Right lobe of liver (tissue), 6 donors: ENCODE data around the gene NRXN3. TPM values are rescaled to one million over a fixed set of nuclear protein-coding genes. Genes with fewer than 3 reads are reported as not detected.

Source experiments
- ATAC-seq, 4 donors: fragments of 200-7000 bp; cut with Tn5 transposase; one replicate each; pipeline ENCODE4 v1.9.1; 2020; ENCODE audit warnings: mild to moderate bottlenecking in 4 of 4, moderate library complexity in 4 of 4
- DNase-seq, 3 donors: peaks; one replicate each; pipeline ENCODE4 v3.0.0-alpha.2; 2020
- H3K27ac ChIP-seq, 3 donors: fragments of 200-600 bp; one replicate each; pipeline ENCODE4 v1.8.0; 2022
- H3K27me3 ChIP-seq, 2 donors: fragments of 200-600 bp; one replicate each; pipeline ENCODE4 v1.8.0; 2022
- H3K36me3 ChIP-seq, 4 donors: fragments of 200-600 bp; sonication (generic) in 1 of 4; one replicate each; pipeline versions ENCODE4 v1.5.1 to v1.8.0; 2017 to 2022; ENCODE audit warnings: control low read depth in 1 of 4
- H3K4me1 ChIP-seq, 4 donors: fragments of 200-600 bp; sonication (generic) in 1 of 4; one replicate each; pipeline versions ENCODE4 v1.5.1 to v1.8.0; 2017 to 2022; ENCODE audit warnings: control low read depth in 1 of 4
- H3K4me3 ChIP-seq, 3 donors: fragments of 200-600 bp; one replicate each; pipeline ENCODE4 v1.8.0; 2022
- H3K9me3 ChIP-seq, 4 donors: fragments of 200-600 bp; sonication (generic) in 1 of 4; one replicate each; pipeline versions ENCODE4 v1.5.1 to v1.8.0; 2017 to 2022; ENCODE audit warnings: control low read depth in 1 of 4
- POLR2A ChIP-seq: fragments of 450-650 bp; IDR thresholded peaks from one replicate; pipeline ENCODE4 v1.6.1; 2017; ENCODE audit warnings: antibody characterized with exemption, mild to moderate bottlenecking
- WGBS: methylation state at CpG from one replicate; pipeline ENCODE4 v1.1.6; 2018; ENCODE audit warnings: low coverage, low lambda C conversion rate; ENCODE audit not compliant: insufficient coverage; ENCODE audit errors: missing lambda C conversion rate; 5-methylcytosine and 5-hydroxymethylcytosine counted together
- intact Hi-C, 2 donors: fragments of 100-400 bp; cut with DNase I; formaldehyde crosslinking; loops; one replicate each; pipeline versions ENCODE4 v1.11.2 to v1.14.1; 2022
- total RNA-seq, 6 experiments: library from RNA; depleted of rRNA in 2 of 6; stranded (reverse); fragments of >200 nt in 2 of 6; fragmentation: NEBNext Ultra II Directional in 3 of 6; extraction: Animal tissue kit (Norgen Biotek cat#: 25700) in 3 of 6; gene quantifications; one replicate each; pipeline versions ENCODE4 v1.1.0 to v1.2.4, GENCODE V29; 2016 to 2023
- TF ChIP-seq, protein P1 (sequence below), 4 donors: fragments of 200-600 bp in 3 of 4; fragments of 450-650 bp in 1 of 4; IDR thresholded peaks; one replicate each; pipeline versions ENCODE4 v1.5.1 to v1.8.0; 2016 to 2022; ENCODE audit warnings: antibody characterized with exemption in 4 of 4, mild to moderate bottlenecking in 2 of 4
- donor health status: DM: no; HTN: yes; CAD: no.
- donor health status: DM: no; HTN: no; CAD: no.
- donor health status: DM: no; HTN: no; CAD: no.
- donor health status: DM: no; HTN: yes; CAD: no.
- donor health status: DM: no; HTN: yes; CAD: no.

NRXN3 gene
- total RNA-seq, 6 experiments from 2014 or later = 0.06 to 0.51 (median 0.23) TPM; not detected in 1

DNA sequence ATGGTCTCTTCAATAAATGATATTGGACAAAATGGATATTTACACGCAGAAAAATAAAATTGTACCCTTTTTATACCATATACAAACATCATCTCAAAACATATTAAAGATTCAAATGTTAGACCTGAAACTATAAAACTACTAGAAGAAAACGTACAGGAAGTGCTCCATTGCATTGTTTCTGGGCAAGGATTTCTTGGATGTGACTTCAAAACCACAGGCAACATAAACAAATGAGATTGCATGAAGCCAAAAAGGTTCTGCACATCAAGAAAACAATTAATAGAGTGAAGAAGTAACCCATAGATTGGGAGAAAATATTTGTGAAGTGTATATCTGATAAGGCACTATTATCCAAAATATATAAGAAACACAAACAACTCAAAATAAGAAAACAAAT is 812.4 kb downstream of the NRXN3 start:
- Histone ChIP-seq H3K9me3 (no peaks in the 10 kb centered on the region), H3K4me3 (no peak overlapping the region), H3K27ac (no peak overlapping the region), H3K4me1 (no peaks in the 10 kb centered on the region), H3K36me3 (no peaks in the 10 kb centered on the region), H3K27me3 (no peaks in the 10 kb centered on the region)
- intact Hi-C loops = no loop called here
- no peak for DNase-seq
- 45% methylated on average over 2 of the region's 2 CpGs for WGBS
- no peak for ATAC-seq
- TF ChIP-seq, protein P1, sequence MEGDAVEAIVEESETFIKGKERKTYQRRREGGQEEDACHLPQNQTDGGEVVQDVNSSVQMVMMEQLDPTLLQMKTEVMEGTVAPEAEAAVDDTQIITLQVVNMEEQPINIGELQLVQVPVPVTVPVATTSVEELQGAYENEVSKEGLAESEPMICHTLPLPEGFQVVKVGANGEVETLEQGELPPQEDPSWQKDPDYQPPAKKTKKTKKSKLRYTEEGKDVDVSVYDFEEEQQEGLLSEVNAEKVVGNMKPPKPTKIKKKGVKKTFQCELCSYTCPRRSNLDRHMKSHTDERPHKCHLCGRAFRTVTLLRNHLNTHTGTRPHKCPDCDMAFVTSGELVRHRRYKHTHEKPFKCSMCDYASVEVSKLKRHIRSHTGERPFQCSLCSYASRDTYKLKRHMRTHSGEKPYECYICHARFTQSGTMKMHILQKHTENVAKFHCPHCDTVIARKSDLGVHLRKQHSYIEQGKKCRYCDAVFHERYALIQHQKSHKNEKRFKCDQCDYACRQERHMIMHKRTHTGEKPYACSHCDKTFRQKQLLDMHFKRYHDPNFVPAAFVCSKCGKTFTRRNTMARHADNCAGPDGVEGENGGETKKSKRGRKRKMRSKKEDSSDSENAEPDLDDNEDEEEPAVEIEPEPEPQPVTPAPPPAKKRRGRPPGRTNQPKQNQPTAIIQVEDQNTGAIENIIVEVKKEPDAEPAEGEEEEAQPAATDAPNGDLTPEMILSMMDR (IDR thresholded peaks at IDR 0.05) = no peak
- TF ChIP-seq POLR2A = no peak

DNA sequence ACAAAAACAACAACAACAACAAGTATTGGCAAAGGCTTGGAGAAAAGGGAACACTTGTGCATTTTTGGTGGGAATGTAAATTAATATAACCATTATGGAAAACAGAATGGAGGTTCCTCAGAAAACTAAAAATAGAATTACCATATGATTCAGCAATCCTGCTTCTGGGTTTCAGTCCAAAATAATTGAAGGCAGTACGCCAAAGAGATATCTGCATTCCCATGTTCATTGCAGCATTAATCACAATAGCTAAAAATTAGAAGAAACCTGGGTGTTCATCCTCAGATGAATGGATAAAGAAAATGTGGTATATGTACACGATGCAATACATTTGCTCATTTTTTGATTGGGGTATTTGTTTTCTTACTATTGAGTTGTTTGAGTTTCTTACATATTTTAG is 813.0 kb downstream of the NRXN3 start:
- DNase-seq = no peak
- Histone ChIP-seq H3K9me3 (no peaks in the 10 kb centered on the region), H3K27ac (no peak overlapping the region), H3K4me1 (no peaks in the 10 kb centered on the region), H3K27me3 (no peaks in the 10 kb centered on the region), H3K36me3 (no peaks in the 10 kb centered on the region), H3K4me3 (no peak overlapping the region)
- no peak for TF ChIP-seq POLR2A
- TF ChIP-seq, protein P1 (IDR thresholded peaks at IDR 0.05) = no peak
- intact Hi-C loops = no loop called here
- ATAC-seq = no peak
- 29% methylated on average over 2 of the region's 2 CpGs for WGBS

DNA sequence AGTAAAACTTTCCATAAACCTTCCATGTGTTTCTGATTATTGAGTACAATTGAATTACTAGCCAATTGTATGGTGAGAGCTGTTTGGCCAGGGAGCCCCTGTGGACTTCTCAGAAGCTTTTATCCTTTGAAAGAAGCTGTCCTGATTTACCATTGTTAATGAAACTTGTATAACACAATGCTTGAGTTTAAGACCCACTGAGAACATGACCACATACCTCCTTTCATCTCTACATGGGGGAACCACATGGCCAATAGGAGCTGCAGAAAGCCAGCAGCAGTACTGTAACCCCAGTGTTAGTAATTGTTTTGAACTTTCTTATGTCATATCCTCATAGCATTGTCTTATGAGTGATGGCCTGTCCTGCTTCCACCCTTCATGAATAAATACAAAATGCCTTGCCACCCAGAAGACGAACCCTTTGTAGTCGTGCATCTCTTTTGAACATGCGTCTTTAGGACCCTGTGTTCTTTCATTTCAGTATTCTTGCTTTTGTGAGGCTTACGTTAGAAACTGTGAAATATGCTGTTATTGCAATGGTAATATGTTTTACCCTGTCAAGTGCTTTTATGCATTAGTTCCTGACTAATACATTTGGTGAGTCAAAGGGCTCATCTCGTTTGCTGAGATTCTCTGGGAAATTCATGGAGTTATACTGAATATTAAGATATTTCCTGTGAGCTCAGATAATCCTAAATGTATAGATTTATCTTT is 815.7 kb downstream of the NRXN3 start:
- H3K27ac ChIP-seq = no peak overlapping the region
- H3K4me3 ChIP-seq = no peak overlapping the region
- DNase-seq (no peak), ATAC-seq (no peak)
- no peaks in the 10 kb centered on the region for H3K36me3 ChIP-seq
- H3K27me3 ChIP-seq = no peaks in the 10 kb centered on the region
- intact Hi-C loops = no loop called here
- H3K9me3 ChIP-seq = no peaks in the 10 kb centered on the region
- no peaks in the 10 kb centered on the region for H3K4me1 ChIP-seq
- WGBS = 30% methylated on average over 5 of the region's 5 CpGs
- TF ChIP-seq, protein P1 (IDR thresholded peaks at IDR 0.05) = no peak
- TF ChIP-seq POLR2A = no peak

DNA sequence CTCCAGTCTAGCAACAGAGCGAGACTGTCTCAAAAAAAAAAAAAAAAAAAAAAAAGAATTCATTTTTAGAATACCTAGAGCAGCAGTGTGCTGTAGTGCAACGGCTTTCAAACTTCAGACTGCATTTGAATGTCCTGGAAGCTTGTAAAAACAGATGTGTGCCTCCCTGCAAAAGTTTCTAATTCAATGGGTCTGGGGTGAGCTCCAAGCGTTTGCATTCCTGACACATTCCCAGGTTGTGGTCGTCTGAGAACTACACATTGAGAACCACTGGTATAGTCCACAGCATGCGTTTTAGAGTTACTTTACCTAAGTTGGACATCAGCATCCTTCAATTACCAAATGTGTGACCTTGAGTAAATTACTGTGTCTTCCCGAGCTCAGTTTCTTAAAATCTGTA is 816.8 kb downstream of the NRXN3 start:
- Histone ChIP-seq H3K4me3 (no peak overlapping the region), H3K27ac (no peak overlapping the region), H3K27me3 (no peaks in the 10 kb centered on the region), H3K4me1 (no peaks in the 10 kb centered on the region), H3K36me3 (no peaks in the 10 kb centered on the region), H3K9me3 (no peaks in the 10 kb centered on the region)
- ATAC-seq (no peak), DNase-seq (no peak)
- 32% methylated on average over 6 of the region's 6 CpGs for WGBS
- intact Hi-C loops = no loop called here
- TF ChIP-seq, protein P1 (IDR thresholded peaks at IDR 0.05) = no peak
- no peak for TF ChIP-seq POLR2A
